ENCODE measurements around the gene VPS9D1.
"Not testable (repeated sequence)": the region's sequence is repeated elsewhere in the genome, so short reads cannot be mapped to it uniquely, and the experiment has no call there.

VPS9D1 gene

DNA sequence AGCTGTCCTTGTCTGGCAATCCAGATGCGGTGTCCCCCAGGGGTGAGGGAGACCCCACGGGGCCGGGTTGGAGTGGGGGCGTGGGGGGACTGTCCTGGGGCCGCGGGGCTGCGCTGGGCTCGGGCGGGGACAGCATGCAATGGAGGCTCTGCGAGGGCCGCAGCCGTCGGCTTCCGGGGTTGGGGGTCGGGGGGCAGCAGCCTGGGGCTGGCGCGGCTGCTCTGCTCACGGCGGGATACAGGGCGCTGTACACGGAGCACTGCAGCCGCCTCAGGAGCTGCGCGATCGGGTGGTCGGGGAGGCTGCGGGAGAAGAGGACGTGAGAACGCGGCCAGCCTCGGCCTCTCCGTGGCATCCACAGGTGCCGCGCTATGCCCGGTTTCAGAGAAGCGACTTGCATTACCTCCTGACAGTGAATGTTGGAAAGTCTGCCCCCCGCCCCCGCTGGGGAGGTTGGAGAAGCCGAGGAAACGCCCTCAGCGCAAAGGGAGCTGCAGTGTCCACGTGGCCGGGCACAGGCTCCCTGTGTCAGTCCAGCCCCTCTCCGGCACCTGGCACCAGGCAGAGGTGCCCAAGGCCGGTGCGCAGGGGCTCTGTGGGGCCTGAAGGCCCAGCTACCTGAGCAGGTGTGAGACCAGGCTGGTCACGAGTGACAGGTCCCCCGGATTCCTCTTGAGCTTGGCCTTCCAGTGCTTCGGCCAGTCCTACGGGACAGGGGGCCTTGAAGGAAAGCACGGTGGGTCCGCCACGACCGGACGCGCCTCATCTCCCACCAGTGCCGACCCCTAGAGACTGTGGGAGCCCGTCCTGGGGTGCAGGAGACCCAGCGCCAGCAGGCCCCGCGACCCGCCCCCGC lies 9.8 kb downstream of the VPS9D1 start:
- no peak for DNase-seq (ENCODE audit: low read depth in 2 of 2)

DNA sequence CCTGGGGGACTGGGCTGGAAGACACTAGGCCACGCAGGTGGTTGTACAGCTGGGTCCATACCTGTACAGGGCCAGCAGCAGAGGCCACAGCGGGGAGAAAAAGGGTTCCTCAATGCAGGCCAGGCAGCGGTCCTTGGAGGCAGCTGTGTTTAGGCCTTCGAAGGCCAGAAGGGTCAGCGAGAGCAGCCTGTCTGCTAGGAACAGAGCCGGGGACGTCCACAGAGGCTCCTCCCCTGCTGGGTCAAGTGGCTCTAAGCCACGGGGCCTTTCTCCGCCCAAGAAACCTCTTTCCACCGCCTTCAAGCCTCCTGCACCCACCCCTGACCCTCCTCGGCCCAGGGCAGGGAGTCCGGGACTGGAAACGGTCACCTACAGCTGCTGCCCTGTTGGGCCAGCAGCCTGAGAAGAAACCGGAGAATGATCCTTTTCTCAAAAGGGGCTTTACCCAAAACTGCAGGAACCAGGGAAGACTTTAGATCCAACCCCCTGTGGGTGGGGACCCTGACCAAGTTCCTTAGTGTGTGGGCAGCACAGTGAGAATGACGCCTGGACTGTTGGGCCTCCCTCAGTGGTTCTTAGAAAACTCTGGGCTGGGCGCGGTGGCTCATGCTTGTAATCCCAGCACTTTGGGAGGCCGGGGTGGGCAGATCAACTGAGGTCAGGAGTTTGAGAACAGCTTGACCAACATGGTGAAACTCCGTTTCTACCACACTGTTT lies 10.8 kb downstream of the VPS9D1 start:
- DNase-seq (ENCODE audit: low read depth in 2 of 2): no peak

DNA sequence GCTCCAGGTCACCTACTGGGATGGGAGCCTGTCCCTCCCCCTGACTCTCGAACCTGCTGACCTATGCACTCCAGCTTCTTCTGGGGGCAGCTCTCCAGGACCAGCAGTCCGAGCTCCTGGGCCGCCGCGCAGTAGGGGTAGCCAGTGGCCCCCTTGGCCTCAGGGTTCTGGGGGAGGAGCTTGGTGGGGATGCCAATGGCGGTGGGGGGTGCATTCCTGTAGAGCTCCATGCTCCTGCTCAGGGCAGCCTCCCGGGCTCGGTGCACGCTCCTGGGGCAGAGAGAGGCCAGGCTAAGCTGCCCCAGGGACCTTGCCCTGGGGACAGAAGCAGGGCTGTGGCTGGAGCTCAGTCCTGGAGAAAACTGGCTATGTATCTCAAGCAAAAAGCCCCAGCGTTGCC lies 11.5 kb downstream of the VPS9D1 start:
- no peak for DNase-seq (ENCODE audit: low read depth in 2 of 2)

DNA sequence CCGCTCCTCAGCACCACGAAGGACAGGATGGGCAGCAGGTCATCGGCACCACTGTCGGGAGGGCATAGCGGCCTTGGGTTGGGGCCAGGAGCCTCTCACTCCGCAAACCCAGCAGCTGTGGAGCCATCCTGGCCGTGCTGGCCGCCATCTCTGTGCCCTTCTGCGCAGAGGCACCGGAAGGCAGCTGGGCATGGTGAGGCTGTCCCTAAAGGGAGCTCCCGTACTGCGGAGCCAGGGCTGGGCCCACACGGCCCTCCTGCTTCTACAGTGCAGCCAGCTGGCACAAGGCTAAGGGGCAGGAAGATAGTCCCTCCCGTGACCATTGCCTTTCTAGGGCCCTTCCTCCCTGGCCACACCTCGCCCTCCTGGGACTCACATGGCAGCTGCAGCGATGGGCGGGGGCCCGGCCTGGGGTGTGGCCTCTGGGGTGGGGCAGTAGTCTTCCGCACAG lies 12.2 kb downstream of the VPS9D1 start:
- no peak for DNase-seq (ENCODE audit: low read depth in 2 of 2)

DNA sequence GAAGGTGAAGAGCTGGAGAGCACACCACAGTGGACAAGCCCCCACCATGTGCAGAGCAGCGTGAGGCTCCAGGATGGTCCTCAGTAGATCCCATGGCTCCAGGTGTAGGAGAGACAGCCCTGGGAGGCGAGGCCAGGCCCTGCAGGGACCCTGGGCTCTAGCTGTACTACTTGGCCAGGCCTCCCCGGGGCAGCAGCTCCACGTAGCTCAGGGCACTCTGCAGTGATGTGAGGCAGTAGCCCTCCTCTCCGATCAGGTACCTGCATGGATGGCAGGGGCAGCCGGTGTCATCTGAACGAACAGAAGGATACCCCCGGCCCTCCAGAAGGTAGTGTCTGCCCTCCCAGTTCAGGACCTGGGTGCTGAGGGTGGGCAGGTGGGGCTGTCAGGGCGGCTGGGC lies 13.0 kb downstream of the VPS9D1 start:
- no peak for DNase-seq (ENCODE audit: low read depth in 2 of 2)

DNA sequence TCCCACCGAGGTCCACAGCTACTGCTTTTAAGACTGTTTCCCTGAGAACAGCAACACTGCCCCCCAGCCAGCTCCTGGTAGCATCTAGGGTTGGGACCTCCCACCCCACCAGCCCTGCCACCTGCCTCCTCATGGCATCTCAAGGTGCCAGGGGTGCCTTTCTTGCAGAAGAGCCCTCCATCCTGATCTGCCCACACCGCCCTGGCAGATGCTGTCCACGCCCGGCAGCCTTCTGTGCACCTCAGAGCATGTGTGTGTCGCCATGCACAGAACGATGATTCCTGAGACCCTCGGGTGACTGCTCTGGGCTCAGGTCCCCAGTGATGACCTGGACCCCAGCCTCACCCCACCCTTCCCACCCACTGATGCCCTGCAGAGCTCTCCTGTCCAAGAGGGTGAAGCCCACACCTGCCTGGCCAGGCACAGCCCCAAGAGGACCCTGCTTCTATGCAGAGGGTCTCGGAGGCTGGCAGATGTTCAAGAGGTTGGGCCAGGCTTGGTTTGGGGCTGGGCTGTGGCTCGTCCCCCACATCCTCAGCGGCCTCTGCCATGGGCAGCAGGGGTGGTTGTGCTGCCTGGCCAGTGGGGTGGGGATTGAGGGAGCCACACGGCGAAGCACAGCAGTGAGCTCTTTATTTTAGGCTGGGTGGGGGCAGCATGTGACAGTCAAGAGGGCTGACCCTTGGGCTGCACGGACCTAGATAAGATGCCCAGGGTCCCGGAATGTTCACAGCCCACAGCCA lies 14.0 kb downstream of the VPS9D1 start:
- no peak for DNase-seq (ENCODE audit: low read depth in 2 of 2)

DNA sequence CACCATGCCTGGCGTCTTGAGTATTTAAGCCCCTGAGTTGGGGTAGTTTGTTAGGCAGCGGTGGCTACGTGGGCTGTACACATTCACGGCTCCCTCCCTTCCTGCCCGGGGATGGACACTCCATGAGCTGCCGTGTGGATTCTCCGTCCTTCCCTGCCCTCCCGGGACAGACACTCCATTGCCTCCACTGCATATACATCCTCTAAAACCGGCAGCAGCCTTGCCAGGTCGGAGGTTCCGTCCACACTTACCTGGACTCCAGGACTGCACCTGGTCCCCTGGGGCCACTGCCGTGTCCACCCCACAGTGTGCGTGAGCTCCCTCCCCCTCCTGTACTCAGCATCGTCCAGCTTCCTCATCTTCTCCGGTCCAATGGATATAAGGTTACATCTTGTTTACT lies 15.7 kb downstream of the VPS9D1 start:
- DNase-seq (ENCODE audit: low read depth in 2 of 2): no peak

DNA sequence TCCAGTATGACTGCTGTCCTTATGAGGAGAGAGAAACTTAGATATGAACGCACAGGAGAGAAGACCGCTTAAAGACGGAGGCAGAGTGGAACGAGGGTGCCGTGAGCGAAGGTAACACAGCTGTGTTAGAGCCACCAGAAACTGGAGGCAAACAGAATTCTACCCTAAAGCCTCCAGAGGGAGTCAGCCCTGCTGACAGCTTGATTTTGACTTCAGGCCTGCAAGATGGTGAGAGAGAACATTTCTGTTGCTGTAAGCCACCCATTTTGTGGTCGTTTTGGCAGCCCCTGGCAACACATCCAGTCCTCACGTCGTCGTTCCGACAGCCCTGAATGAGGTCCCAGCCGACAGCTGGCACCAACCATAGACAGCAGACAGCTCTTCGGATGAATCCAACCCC lies 16.4 kb downstream of the VPS9D1 start:
- no peak for DNase-seq (ENCODE audit: low read depth in 2 of 2)

DNA sequence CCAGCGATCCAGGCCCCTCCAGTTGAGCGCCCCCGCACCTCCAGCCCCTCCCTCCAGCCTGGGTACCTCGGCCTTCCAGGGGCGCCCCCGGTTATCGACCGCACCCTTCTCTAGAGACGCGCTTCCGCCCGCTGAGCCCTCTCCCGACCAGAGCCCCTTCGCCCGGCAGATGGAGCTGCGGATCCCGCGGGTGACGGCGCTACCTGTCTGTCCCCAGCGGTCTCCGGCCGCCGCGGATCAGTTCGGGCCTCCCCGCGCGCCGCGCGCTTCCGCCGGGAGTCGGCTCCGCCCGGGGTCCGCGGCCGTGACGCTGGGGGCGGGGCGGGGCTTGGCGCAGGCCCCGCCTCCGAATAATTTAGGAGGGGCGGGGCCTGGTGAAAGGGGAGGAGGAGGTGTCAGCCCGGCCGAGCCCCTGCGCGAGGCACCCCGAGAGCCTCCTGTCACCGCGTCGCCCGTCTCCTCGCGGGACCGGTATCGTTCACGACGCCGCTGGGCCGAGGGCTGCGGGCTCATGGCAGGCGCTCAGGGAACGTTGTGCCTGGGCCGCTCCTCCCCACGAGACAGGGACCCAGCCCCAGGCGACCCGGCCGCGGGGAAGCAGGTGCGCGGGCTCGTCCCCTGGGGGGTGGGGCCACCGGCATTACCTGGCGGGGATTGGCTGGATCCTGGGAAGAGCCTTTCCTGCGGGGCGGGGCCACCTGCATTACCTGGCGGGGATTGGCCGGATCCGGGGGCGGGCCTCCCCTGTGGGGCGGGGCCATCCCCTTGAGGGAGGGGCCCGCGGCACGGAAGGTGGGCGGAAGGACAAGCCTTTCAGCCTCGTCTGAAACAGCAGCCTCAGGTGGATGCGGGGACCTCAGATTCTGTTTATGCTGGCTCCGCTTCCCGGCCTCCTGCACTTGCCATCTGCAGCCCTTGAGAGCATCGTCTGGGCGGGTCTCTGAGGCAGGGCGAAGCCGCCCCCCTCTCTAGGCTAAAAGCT lies 19.0 kb downstream of the VPS9D1 start, which contains the start of gene SPATA2L:
Gene SPATA2L, minus strand, starts transcription at position 281 of the 982 bp plus-strand sequence. CDS start 473 bp downstream, outside the sequence.
- peak; percentile 93 to 95 for DNase-seq (ENCODE audit: low read depth in 2 of 2)

DNA sequence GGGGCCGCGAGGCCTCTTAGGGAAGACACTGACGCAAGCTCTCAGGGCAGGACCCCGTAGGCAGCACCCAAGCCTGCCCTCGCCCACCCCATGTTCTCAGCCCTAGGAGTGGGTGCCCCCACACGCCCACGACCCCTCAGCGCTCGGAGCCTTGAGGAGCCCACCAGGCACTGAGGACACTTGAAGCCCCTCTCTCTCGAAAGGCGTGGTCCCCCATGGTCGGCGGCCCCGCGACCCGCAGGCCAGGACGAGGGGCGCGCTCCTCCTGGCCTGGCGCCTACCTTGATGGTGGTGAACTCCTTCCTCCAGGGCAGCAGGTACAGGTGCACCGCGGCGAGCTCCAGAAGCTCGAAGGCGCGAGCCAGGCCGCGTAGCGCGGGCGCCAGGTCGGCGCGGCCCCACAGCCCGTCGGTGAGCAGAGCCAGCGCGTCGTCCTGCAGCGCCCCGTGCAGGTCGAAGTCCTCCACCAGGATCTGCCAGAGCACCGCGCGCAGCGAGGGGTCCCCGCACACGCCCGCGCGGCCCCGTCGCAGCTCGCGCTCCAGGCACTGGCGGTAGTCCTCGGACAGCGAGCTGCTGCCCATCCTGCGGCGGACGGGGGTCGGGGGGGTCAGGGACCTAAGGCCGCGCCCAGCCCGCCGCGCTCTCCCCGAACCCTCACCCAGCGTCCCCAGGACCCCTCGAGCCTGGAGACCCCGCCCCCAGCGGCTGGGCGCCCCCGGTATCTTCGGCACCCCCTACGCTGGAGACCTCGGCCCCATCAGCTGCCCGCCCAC lies 19.9 kb downstream of the VPS9D1 start:
- DNase-seq (ENCODE audit: low read depth in 2 of 2): no peak

DNA sequence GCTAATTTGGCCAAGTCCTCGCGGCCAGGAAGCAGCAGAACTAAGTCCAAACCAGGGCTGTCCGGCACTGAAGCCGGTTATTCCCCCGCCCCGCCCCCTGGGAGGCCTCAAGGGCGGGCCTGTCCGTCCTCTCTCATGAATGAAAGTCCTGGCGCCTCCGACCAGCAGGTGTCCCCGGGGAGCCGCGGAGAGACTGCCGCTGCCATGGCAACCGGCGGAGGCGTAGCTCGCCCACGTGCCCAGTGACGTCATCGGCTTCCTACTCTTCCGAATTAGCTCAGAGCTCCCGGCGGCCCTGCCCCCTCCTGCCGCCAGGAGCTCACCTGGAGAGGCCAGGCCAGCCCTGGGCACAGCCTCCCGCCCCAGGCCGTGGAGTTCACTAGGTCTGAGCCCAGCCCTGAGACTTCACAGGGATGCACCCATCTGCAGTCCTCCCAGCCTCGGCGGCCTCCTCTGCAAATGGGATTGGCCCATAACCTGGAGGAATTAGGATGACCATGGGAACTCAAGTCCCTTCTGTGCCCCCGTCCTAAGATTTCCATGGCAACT lies 20.5 kb downstream of the VPS9D1 start:
- DNase-seq (ENCODE audit: low read depth in 2 of 2): peak; percentile 92 to 97

DNA sequence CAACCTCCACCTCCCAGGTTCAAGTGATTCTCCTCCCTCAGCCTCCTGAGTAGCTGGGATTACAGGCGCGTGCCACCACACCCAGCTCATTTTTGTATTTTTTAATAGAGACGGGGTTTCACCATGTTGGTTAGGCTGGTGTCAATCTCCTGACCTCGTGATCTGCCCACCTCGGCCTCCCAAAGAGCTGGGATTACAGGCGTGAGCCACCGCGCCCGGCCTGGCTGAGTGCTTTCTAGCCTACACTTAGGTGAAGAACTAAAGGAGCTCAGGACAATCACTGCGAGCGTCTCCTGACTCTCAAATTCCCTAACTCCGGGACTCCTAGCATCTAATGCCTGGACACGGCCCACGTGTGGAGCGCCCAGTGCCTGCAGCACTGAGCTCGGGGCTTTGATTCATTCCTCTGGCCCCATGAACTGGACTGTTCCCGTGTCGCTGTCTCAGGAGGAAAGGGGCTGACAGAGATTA lies 21.0 kb downstream of the VPS9D1 start:
- DNase-seq (ENCODE audit: low read depth in 2 of 2): not testable (repeated sequence)

DNA sequence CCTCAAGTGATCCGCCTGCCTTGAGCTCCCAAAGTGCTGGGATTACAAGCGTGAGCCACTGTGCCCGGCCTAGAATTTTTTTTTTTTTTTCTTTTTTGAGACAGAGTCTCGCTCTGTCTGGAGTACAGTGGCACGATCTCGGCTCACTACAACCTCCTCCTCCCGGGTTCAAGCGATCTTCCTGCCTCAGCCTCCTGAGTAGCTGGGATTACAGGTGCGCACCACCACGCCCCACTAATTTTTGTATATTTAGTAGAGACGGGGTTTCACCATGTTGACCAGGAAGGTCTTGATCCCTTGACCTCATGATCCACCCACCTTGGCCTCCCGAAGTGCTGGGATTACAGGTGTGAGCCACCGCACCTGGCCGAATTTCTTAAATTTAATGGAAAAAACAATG lies 22.0 kb downstream of the VPS9D1 start:
- not testable (repeated sequence) for DNase-seq (ENCODE audit: low read depth in 2 of 2)

DNA sequence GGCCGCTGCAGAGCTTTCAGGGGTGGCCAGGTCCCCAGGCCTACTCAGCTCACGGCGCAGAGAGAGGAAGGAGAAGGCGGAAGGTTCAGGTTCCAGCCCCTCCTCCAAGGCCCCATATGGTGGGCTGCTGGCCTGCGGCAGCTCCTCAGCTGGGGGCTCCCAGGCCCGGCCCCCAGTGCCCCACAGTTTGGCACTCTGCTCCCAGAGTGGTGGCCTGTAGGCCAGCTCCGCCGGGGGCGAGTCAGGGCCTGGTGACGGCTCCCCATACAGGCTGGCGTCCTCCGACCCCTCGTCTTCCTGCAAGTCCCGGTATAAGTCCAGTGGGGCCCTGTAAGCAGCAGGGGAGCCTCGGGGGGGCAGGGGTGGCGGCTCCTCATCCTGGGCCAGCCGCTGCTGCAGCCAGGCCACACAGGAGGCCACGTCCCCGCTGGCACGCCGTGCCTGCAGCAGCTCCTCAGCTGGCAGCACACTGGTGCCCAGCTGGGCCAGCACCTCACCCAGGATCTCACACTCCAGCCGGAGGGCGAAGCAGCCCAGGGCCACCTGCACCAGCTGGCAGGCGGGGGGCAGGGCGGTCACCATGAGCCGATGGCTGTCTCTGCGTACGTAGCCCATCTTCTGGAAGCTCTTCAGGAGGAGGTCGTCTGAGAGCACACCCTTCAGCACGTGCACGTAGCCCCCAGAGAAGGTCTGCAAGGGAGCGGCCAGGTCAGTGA lies 22.9 kb downstream of the VPS9D1 start:
- no peak for DNase-seq (ENCODE audit: low read depth in 2 of 2)

DNA sequence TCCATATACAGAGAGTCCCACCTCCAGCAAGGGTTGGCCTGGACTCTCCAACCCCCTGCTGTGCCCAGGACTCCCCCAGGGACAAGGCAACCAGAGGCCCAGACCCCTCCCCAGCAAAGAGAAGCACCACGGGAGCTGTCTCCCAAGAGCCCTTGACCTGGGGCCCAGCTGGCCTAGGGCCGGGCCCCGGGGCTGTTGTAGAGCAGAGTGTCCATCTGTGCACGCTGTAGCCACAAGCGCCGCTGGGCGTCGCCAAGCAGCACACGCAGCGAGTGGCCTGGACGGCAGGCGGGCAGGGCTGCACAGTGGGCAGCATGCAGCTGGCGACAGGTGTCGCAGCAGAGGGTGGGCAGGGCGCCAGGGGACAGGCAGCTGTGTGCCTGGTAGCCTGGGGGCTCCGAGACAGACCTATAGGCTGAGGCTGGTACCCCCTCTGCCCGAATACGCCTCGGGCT lies 23.5 kb downstream of the VPS9D1 start:
- DNase-seq (ENCODE audit: low read depth in 2 of 2): no peak

DNA sequence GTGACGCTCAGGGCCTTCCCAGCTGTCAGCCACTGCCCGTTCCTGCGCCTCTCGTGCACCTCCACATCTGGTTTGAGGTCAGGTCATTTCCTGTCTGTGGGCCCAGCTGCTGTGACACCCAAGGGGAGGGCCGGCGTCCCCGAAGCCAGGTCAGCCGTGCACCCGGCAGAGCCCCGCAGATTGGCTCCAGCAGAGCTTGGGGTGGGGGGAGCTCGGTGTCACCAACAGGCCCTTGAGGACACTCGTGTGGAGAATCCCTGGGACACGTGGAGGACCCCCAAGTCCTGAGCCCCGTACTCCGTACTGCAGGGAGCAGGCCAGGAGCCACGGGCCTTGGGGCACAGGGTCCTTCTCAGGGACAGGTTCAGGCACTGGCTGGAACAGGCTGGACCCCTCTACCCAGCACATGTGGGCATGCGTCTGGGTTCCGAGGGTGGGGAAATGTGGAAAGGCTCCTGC lies 24.0 kb downstream of the VPS9D1 start:
- DNase-seq (ENCODE audit: low read depth in 2 of 2): no peak

DNA sequence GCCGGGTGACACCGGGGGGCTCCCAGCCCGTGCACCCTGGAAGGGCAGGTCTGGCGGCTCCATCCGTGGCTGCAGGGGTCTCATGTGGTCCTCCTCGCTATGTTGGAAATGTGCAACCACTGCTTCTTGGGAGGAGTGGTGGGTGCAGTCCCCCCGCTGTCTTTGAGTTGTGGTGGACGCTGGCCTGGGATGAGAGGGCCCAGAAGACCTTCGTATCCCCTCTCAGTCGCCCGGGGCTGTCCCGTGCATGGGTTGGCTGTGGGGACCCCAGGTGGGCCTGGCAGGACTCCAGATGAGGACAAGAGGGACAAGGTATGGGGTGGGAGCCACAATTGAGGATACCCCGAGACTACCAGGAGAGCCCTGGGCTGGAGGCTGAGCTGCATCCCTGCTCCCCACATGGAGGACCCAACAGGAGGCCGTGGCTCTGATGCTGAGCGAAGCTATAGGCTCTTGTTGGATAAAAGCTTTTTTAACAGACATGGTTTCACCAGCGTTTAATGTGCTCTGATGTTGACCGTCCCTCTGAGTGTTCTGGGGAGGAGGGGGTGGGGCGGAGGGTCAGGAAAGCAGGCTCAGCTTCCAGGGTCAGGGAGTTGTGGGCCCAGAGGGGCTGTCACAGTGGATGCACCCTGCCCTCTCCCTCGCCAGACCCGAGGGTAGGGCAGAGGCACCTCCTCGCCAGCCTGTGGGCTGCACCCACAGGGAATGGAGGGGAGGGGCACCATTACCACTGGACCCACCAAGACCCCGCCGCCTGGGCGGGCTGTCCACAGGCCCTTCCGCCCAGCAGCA lies 24.6 kb downstream of the VPS9D1 start:
- DNase-seq (ENCODE audit: low read depth in 2 of 2): no peak

Measured in stimulated activated CD4-positive, alpha-beta T cell treated with anti-CD3 and anti-CD28 coated beads, Interleukin-12 subunit alpha, Interleukin-12 subunit beta, amount 100 ng/mL, for 24 hours (primary cell).